IMR-90 (cell line): Measurements from ENCODE around the gene ROS1. TPM values are rescaled to one million over a fixed set of nuclear protein-coding genes. Genes with fewer than 3 reads are reported as not detected.

Experiments used
- ATAC-seq: fragments of 200-7000 bp; cut with Tn5 transposase; 2 replicates; pipeline ENCODE4 v1.9.1; 2020; ENCODE audit warnings: low read depth, mild to moderate bottlenecking, moderate library complexity
- BruUV-seq: library from RNA; stranded (reverse); fragments of 400-500 nt; replicated peaks from 2 replicates; lab custom pipeline; 2021; lab: Mats Ljungman, UMichigan
- CTCF ChIA-PET: fragments of 300-600 bp; formaldehyde crosslinking; extraction: SDS; loops from one replicate; lab custom pipeline; 2021; ENCODE audit warnings: antibody characterized with exemption; lab: Yijun Ruan, JAX
- POLR2A ChIA-PET: fragments of 300-600 bp; sonication (Branson Sonifier 250); formaldehyde crosslinking; loops from one replicate; lab custom pipeline; 2022; ENCODE audit warnings: antibody characterized with exemption; ENCODE audit not compliant: unreplicated experiment; lab: Charles Lee
- DNase-seq: peaks from one replicate; pipeline ENCODE4 v3.0.0; 2013
- H2AFZ ChIP-seq: replicated peaks from 2 replicates; pipeline ENCODE3; 2013; ENCODE audit warnings: low read length, mild to moderate bottlenecking; ENCODE audit not compliant: poor library complexity
- H2AK5ac ChIP-seq: 2 replicates; pipeline ENCODE4 v1.6.1; 2013; ENCODE audit warnings: low read depth, low read length, inconsistent platforms
- H2AK9ac ChIP-seq: replicated peaks from 2 replicates; pipeline ENCODE3; 2013; ENCODE audit warnings: mild to moderate bottlenecking, low read depth, low read length, moderate library complexity; ENCODE audit not compliant: poor library complexity
- H2BK120ac ChIP-seq: 2 replicates; pipeline ENCODE4 v1.6.1; 2013; ENCODE audit warnings: low read depth, low read length, inconsistent platforms
- H2BK15ac ChIP-seq: 3 replicates; pipeline ENCODE4 v1.6.1; 2013; ENCODE audit warnings: low read depth, low read length, inconsistent platforms
- H2BK20ac ChIP-seq: 2 replicates; pipeline ENCODE4 v1.6.1; 2013; ENCODE audit warnings: low read depth, mild to moderate bottlenecking, inconsistent platforms, low read length, moderate library complexity
- H2BK5ac ChIP-seq: 2 replicates; pipeline ENCODE4 v1.6.1; 2013; ENCODE audit warnings: mild to moderate bottlenecking, low read depth, low read length, inconsistent platforms; ENCODE audit not compliant: poor library complexity, severe bottlenecking
- H3K14ac ChIP-seq: replicated peaks from 2 replicates; pipeline ENCODE4 v1.6.1; 2013; ENCODE audit warnings: low read depth, low read length, inconsistent platforms
- H3K18ac ChIP-seq: 2 replicates; pipeline ENCODE4 v1.6.1; 2013; ENCODE audit warnings: low read depth, low read length, control low read depth
- H3K23ac ChIP-seq: 2 replicates; pipeline ENCODE4 v1.6.1; 2013; ENCODE audit warnings: low read depth, low read length, inconsistent platforms
- H3K27ac ChIP-seq: 2 replicates; pipeline ENCODE4 v1.5.1; 2013; ENCODE audit warnings: mild to moderate bottlenecking, control low read depth, low read length; ENCODE audit not compliant: insufficient read depth
- H3K27me3 ChIP-seq: 2 replicates; pipeline ENCODE4 v1.6.1; 2013; ENCODE audit warnings: low read length; ENCODE audit not compliant: control insufficient read depth, insufficient read depth
- H3K36me3 ChIP-seq: 2 replicates; pipeline ENCODE4 v1.6.1; 2013; ENCODE audit warnings: low read length, mixed read lengths; ENCODE audit not compliant: control insufficient read depth, insufficient read depth
- H3K4ac ChIP-seq: 2 replicates; pipeline ENCODE4 v1.6.1; 2013; ENCODE audit warnings: low read depth, low read length, inconsistent platforms
- H3K4me1 ChIP-seq: 2 replicates; pipeline ENCODE4 v1.6.1; 2013; ENCODE audit warnings: low read length, mixed read lengths; ENCODE audit not compliant: control insufficient read depth, insufficient read depth
- H3K4me2 ChIP-seq: 2 replicates; pipeline ENCODE4 v1.6.1; 2013; ENCODE audit warnings: low read depth, mild to moderate bottlenecking, control low read depth, low read length, moderate library complexity
- H3K4me3 ChIP-seq: 2 replicates; pipeline ENCODE4 v1.5.1; 2013; ENCODE audit warnings: low read depth, mild to moderate bottlenecking, control low read depth, low read length, moderate library complexity; ENCODE audit not compliant: insufficient read depth
- H3K56ac ChIP-seq: 2 replicates; pipeline ENCODE4 v1.6.1; 2013; ENCODE audit warnings: low read length, inconsistent platforms; ENCODE audit not compliant: insufficient read depth; ENCODE audit errors: extremely low read depth
- H3K79me1 ChIP-seq, 2 experiments: 2 replicates each; pipeline ENCODE4 v1.6.1; 2013; ENCODE audit warnings: low read length in 2 of 2, inconsistent platforms in 1 of 2, low read depth in 1 of 2
- H3K9ac ChIP-seq: 2 replicates; pipeline ENCODE4 v1.6.1; 2013; ENCODE audit warnings: low read depth, low read length, control low read depth
- H3K9me1 ChIP-seq: 2 replicates; pipeline ENCODE4 v1.6.1; 2013; ENCODE audit warnings: low read length, inconsistent platforms; ENCODE audit not compliant: insufficient read depth
- H3K9me3 ChIP-seq: 2 replicates; pipeline ENCODE4 v1.6.1; 2013; ENCODE audit warnings: low read length; ENCODE audit not compliant: control insufficient read depth, insufficient read depth
- H4K20me1 ChIP-seq: 2 replicates; pipeline ENCODE4 v1.6.1; 2013; ENCODE audit warnings: low read length, inconsistent platforms; ENCODE audit not compliant: insufficient read depth
- H4K5ac ChIP-seq: 2 replicates; pipeline ENCODE4 v1.6.1; 2013; ENCODE audit warnings: mild to moderate bottlenecking, low read depth, low read length, control low read depth
- H4K8ac ChIP-seq, 2 experiments: 2 replicates each; pipeline ENCODE4 v1.6.1; 2013; ENCODE audit warnings: low read depth in 2 of 2, low read length in 2 of 2, control low read depth in 1 of 2, inconsistent platforms in 1 of 2
- H4K91ac ChIP-seq: 2 replicates; pipeline ENCODE4 v1.6.1; 2013; ENCODE audit warnings: low read depth, low read length, inconsistent platforms; ENCODE audit not compliant: insufficient read depth
- SMC3 ChIP-seq: fragments of 150-350 bp; IDR thresholded peaks from 2 replicates; pipeline ENCODE4 v1.6.1; 2016; ENCODE audit warnings: low read depth, mild to moderate bottlenecking, antibody characterized with exemption, low read length, moderate library complexity
- WGBS, 2 experiments: methylation state at CpG; one replicate each; pipeline versions ENCODE4 v1.1.5 to v1.1.7; 2013; ENCODE audit warnings: missing lambda C conversion rate in 2 of 2; ENCODE audit not compliant: insufficient read length in 1 of 2; ENCODE audit errors: extremely low coverage in 2 of 2; 5-methylcytosine and 5-hydroxymethylcytosine counted together
- dilution Hi-C: fragments of 300-500 bp; cut with HindIII; formaldehyde crosslinking; loops from one replicate; pipeline ENCODE4 v1.14.3; 2018; ENCODE audit warnings: low sequenced_read_pairs; ENCODE audit not compliant: unreplicated experiment
- in situ Hi-C: fragments of 300-500 bp; cut with MboI; formaldehyde crosslinking; loops from 3 replicates; pipeline ENCODE4 v1.14.3; 2019; ENCODE audit warnings: low sequenced_read_pairs, inconsistent platforms, mixed read lengths
- intact Hi-C: fragments of 100-400 bp; cut with micrococcal nuclease; formaldehyde crosslinking; loops from 2 replicates; pipeline ENCODE4 v1.10.0; 2022
- polyA plus RNA-seq, 3 experiments: library from polyadenylated mRNA; depleted of rRNA; stranded (reverse); fragments of >200 nt; gene quantifications; 2 replicates each; pipeline ENCODE4 v1.2.3, GENCODE V29; 2012; ENCODE audit warnings: low replicate concordance in 1 of 3
- total RNA-seq: library from RNA; depleted of rRNA; stranded (reverse); fragments of >200 nt; gene quantifications from 2 replicates; pipeline ENCODE4 v1.2.3, GENCODE V29; 2012

Gene ROS1
- total and polyA plus RNA-seq, 2 of the 4 experiments (the other 2 are of a cell fraction) = under 0.01 to 0.03 TPM

DNA sequence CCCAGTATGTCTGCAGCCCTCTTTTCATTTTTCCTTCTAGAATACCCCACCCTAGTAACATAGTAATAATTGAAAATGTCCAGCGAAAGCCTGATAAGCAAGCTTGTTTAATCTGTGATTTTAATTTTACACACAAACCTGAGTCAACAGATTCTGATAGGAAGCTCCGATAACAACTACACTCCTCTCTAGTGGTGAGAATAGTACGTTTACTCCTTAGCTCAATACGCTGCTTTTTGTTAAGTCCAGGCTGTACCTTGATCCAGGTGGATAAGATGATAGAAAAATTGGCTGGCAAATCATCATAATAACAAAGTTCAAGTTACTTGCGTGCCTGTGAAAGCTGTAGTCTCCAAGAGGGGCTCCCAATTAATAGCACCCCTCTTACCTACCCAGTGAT lies 31.3 kb upstream of the ROS1 start:
- Histone ChIP-seq H2BK5ac (no peak overlapping the region), H3K36me3 (no peaks in the 10 kb centered on the region), H3K79me1 (no peaks in the 10 kb centered on the region), H3K9ac (no peak overlapping the region), H4K20me1 (no peaks in the 10 kb centered on the region), H2BK120ac (no peak overlapping the region), H3K27me3 (no peaks in the 10 kb centered on the region), H3K9me1 (peaks cover 2% of the 10 kb centered on the region; the same call in 1 of the 2 replicates), H2AK5ac (no peak overlapping the region), H2BK20ac (no peak overlapping the region), H3K9me3 (no peaks in the 10 kb centered on the region), H3K4ac (no peak overlapping the region), H4K8ac (no peak overlapping the region), H3K56ac (no peak overlapping the region), H4K5ac (no peak overlapping the region), H2BK15ac (no peak overlapping the region), H2AK9ac (no peak overlapping the region), H2AFZ (no peak overlapping the region), H3K18ac (no peak overlapping the region), H3K4me1 (peaks cover 2% of the 10 kb centered on the region), H3K23ac (no peak overlapping the region), H3K4me3 (no peak overlapping the region), H3K27ac (no peak overlapping the region), H3K4me2 (no peak overlapping the region), H4K91ac (no peak overlapping the region), H3K14ac (no peak overlapping the region)
- ATAC-seq (no peak), DNase-seq (no peak)
- intact Hi-C loops = no loop called here
- CTCF ChIA-PET = interaction anchor here (1.2 kb wide), 1 partner anchor 27 kb away, joined by 3 read pairs; no protein-coding TSS in a partner anchor
- POLR2A ChIA-PET = no interaction called here
- dilution Hi-C loops = no loop called here
- BruUV-seq = no TSS peak
- WGBS, 2 experiments = no CpG with 5 or more reads among the region's 5 CpGs
- in situ Hi-C loops = no loop called here
- no peak for TF ChIP-seq SMC3
